Stimulated activated effector memory CD8-positive, alpha-beta T cell treated with anti-CD3 and anti-CD28 coated beads, Interleukin-12 subunit alpha, Interleukin-12 subunit beta, amount 100 ng/mL, for 72 hours (primary cell): ENCODE measurements around the gene FOXK1.
A peak's percentile ranks its signal among the peaks of the same experiment; 100 is the strongest.
"Not testable (repeated sequence)": the region's sequence is repeated elsewhere in the genome, so short reads cannot be mapped to it uniquely, and the experiment has no call there.

Source experiments
- ATAC-seq: fragments of 150-1000 bp; cut with Tn5 transposase; 2 replicates; pipeline ENCODE4 v1.10.0; 2021
- DNase-seq, 2 donors: peaks; one replicate each; pipeline ENCODE4 v3.0.0; 2021 to 2022; ENCODE audit warnings: low spot score in 2 of 2
- H3K27ac Mint-ChIP-seq: one replicate; pipeline ENCODE4 v1.8.0; 2022; ENCODE audit warnings: mild to moderate bottlenecking, mixed read lengths
- H3K36me3 Mint-ChIP-seq: one replicate; pipeline ENCODE4 v1.8.0; 2022; ENCODE audit warnings: mild to moderate bottlenecking, mixed read lengths
- H3K4me1 Mint-ChIP-seq: one replicate; pipeline ENCODE4 v1.8.0; 2022; ENCODE audit warnings: mixed read lengths
- H3K4me3 Mint-ChIP-seq: one replicate; pipeline ENCODE4 v1.8.0; 2022; ENCODE audit warnings: mild to moderate bottlenecking, mixed read lengths
- H3K9me3 Mint-ChIP-seq: one replicate; pipeline ENCODE4 v1.8.0; 2022; ENCODE audit warnings: mixed read lengths

FOXK1 gene

DNA sequence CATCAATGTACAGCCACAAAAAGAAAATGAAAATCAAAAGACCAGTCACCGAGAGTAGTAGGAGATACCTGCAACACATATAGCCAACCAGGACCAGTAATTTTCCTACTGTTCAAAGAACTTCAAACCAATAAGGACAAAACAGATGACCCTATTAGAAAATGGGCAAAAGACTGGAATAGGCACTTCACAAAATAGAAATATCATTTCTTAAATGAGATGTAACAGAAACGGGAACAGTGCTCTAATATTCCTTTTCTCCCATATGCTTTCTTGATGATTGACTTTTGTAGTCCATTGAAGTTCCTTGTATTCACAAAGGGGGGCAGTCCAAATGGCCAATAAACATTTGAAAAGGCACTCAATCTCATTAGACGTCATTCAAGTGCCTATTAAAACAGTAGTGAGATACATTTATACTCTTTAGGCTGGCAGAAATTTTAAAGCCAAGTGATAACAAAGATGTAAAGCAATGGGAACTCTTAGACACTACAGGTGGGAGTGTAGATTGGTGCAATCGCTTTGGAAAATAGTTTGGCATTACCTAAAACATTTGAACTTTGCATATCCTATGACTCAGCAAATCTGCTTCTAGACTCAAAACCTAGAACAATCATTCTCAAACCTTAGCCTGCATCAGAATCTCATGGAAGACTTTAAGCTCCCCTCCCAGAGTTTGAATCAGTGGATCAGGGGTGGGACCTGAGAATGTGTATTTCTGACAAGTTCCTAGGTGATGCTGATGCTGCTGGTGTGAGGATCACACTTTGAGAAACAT lies 24.3 kb upstream of the FOXK1 start:
- ATAC-seq (no peak), DNase-seq (no peak)
- H3K4me3 Mint-ChIP-seq = no peak overlapping the region
- H3K4me1 Mint-ChIP-seq = peaks cover 5% of the 10 kb centered on the region
- H3K36me3 Mint-ChIP-seq = no peaks in the 10 kb centered on the region
- H3K27ac Mint-ChIP-seq = no peak overlapping the region
- peaks cover 5% of the 10 kb centered on the region for H3K9me3 Mint-ChIP-seq

DNA sequence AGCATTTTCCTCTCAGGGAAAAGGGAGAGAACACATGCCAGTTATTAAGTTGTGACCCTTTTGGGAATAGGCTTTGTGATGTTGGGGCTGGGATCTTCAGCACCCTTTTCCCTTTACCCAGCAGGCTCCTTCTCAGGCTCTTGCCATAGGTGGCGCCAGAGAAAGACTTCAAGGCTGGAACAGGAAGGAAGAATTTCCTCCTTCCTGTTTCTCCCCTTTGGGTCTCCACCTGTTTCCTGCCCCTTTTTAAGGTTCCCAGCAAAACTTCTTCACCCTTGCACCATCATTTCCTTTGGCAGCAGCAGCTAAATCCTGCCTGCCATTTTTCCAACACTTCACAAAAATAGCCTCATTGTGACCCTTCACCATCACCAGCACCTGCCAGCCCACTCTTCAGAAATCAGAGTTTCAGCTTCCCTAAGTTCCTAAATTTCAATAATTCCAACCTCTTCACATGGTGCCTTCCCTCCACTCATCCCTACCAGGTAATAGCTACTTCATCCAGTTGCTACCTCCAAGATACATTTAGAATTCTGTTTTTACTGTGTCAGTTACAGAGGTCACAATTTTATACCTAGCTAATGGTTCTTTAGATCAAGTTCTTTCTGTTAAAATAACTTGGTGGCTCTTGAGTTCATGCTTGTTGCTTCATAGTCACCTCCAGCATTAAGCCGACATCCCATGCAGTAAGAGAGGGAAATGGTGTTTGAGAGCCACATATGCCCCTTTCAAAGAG lies 22.4 kb upstream of the FOXK1 start:
- Mint-ChIP-seq H3K27ac (no peak overlapping the region), H3K4me3 (no peak overlapping the region), H3K4me1 (peaks cover 13% of the 10 kb centered on the region), H3K36me3 (peaks cover 6% of the 10 kb centered on the region), H3K9me3 (peaks cover 5% of the 10 kb centered on the region)
- no peak for ATAC-seq
- no peak for DNase-seq

DNA sequence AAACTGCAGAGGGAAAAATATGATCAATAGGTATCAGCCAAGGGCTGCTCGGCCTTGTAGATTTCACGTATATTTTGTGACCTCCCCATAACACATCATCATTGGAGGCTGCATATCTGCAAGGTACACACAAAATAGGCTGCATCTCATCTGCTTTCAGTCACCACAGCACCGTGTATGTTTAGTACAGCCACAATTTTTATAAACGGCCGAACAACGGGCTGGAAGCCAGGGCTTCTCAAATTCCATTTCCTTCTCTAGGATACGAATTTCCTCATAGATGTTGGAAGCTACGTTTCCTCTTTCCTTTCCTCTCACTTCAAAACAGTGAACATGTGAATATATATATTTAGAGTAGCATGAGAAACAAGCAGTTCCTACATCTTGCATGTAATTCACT lies 20.2 kb upstream of the FOXK1 start:
- no peak for ATAC-seq
- peaks cover 5% of the 10 kb centered on the region for H3K9me3 Mint-ChIP-seq
- H3K27ac Mint-ChIP-seq = no peak overlapping the region
- peaks cover 13% of the 10 kb centered on the region for H3K4me1 Mint-ChIP-seq
- H3K36me3 Mint-ChIP-seq = peaks cover 6% of the 10 kb centered on the region
- no peak overlapping the region for H3K4me3 Mint-ChIP-seq
- DNase-seq = no peak

DNA sequence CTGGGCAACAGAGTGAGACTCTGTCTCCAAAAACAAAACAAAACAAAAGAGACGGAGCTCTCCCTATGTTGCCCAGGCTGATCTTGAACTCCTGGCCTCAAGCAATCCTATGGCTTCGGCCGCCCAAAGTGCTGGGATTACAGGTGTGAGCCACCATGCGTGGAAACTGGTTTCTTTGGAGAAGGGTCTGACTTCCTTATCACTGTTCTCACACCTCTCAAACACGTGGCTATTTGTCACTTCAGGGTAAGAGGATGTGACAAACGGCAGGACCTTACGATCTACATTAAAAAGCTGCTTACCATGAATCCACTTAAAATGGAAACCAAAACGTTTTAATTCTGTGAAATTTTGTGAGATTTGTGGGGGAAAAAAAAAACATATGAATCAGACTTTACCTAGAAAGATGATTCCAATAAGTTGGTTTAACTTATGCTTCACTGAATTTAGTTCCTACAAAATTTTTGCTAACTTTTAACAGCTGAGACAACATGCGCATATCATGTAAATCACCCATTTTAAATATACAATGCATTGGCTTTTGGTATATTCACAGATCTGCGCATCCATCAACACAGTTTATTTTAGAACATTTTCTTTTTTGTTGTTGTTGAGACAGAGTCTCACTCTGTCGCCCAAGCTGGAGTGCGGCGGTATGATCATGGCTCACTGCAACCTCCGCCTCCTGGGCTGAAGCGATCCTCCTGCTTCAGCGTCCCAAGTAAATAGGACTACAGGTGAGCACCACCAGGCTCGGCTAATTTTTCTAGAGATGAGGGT lies 18.7 kb upstream of the FOXK1 start:
- Mint-ChIP-seq H3K9me3 (peaks cover 5% of the 10 kb centered on the region), H3K36me3 (peaks cover 6% of the 10 kb centered on the region), H3K27ac (peak overlapping the region; percentile 45), H3K4me1 (peaks cover 13% of the 10 kb centered on the region), H3K4me3 (no peak overlapping the region)
- ATAC-seq (peak; percentile 86), DNase-seq (no peak)

DNA sequence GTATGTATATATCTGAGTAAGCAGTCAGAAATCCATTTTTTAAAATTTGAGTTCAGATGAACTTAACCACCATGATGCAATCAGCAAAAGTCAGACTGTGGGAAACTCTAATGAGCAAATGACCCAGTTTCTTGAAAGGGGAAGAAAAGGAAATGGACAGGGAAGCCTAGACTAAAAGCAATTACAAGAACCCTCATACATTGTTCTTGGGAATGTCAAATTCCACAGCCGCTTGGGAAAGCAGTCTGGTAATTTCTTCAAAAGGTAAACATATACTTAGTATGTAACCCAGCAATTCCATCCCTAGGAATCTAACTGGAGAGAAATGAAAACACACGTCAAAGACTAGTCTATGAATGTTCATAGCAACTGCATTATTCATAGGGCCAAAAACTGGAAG lies 16.4 kb upstream of the FOXK1 start:
- Mint-ChIP-seq H3K4me1 (peaks cover 7% of the 10 kb centered on the region), H3K9me3 (no peaks in the 10 kb centered on the region), H3K27ac (no peak overlapping the region), H3K36me3 (peaks cover 6% of the 10 kb centered on the region), H3K4me3 (no peak overlapping the region)
- ATAC-seq (no peak), DNase-seq (no peak)

DNA sequence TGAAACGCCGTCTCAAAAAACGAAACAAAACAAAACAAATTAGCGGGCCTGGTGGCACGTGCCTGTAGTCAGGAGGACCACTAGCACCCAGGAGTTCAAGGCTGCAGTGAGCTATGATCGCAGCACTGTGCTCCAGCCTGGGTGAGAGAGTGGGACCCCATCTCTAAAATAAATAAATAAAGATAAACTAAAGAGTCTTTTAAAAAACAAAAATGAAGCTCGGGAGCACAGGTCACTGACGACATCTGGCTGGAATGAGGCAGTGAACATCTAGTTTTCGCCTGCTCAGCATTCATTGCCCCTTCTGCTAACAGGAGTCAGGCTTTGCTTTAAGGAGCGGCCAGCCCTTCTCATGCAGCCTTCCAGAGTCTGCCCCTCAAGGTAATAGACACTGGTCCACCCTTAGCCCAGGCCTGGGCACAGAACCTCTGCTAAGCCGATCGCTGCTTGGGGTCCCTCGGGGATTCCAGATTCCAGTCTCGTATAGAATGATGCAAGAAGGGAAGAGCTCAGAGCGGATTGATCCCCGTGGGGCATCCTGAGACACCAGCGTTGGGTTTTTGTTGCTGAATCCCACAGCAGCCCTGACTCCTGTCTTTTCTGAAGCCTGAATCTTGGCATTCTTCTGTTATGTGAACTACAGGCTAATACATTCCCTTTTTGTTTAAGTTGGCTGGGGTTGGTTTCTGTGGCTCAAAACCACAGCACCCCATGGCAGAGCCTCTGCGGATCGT lies 14.2 kb upstream of the FOXK1 start:
- Mint-ChIP-seq H3K27ac (no peak overlapping the region), H3K4me3 (no peak overlapping the region), H3K4me1 (peaks cover 7% of the 10 kb centered on the region), H3K9me3 (no peaks in the 10 kb centered on the region), H3K36me3 (peaks cover 6% of the 10 kb centered on the region)
- no peak for ATAC-seq
- no peak for DNase-seq

DNA sequence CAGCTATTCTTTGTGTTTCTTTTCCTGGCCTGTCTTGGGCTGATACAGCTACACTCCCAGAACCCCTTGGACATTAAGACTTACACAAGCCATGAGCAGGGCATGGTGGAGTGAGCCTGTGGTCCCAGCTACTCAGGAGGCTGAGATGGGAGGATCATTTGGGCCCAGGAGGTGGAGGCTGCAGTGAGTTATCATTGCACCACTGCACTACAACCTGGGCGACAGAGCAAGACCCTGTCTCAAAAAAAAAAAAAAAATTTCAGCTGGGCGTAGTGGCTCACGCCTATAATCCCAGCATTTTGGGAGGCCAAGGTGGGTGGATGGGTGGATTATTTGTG lies 13.6 kb upstream of the FOXK1 start:
- no peaks in the 10 kb centered on the region for H3K9me3 Mint-ChIP-seq
- H3K36me3 Mint-ChIP-seq = peaks cover 6% of the 10 kb centered on the region
- no peak for ATAC-seq

DNA sequence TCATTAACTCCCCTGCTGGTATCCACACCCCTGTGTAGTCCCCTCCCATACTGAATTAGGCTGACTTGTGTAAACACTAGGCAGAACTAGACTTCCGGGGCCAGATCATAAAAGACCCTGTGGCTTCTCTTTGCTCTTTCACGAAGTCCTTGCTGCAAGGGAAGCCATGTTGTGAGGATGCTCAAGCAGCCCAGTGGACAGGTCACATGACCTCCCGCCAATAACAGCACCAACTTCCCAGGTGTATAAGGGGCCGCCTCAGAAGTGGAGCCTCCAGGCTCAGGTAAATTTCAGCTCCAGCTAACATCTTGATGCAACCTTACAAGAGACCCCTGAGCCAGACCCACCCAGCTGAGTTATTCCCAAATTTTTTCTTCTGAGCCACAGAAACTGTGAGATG lies 11.3 kb upstream of the FOXK1 start:
- no peak overlapping the region for H3K27ac Mint-ChIP-seq
- no peaks in the 10 kb centered on the region for H3K4me1 Mint-ChIP-seq
- no peak overlapping the region for H3K4me3 Mint-ChIP-seq
- no peaks in the 10 kb centered on the region for H3K36me3 Mint-ChIP-seq
- no peak for DNase-seq
- ATAC-seq = no peak
- no peaks in the 10 kb centered on the region for H3K9me3 Mint-ChIP-seq

More for the DNA sequence above, 13.6 kb upstream of the FOXK1 start:
- Mint-ChIP-seq H3K27ac (no peak overlapping the region), H3K4me3 (no peak overlapping the region), H3K4me1 (peaks cover 7% of the 10 kb centered on the region)
- DNase-seq = no peak

DNA sequence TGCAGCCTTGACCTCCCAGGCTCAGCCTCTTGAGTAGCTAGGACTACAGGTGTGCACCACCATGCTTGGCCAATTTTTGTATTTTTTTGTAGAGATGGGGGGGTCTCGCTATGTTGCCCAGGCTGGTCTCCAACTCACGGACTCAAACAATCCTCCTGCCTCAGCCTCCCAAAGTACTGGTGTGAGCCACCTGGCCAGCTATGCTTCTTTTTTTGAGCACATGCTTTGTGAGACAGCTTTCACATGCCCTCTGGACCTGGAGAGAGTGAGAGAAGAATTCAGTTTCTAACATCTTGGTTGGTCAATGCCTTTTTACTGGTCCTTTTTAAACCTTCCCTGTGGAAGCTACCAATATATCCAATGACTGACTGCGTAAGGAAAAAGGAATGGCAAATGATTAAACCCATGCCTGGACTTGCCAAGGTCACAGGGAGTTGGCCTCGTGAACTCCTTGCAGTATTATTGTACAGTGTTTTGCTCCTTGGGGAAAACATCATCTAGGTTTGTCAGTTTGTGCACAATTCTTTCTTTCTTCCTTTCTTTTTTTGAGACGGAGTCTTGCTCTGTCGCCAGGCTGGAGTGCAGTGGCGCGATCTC lies 6.2 kb upstream of the FOXK1 start:
- no peak overlapping the region for H3K27ac Mint-ChIP-seq
- no peak overlapping the region for H3K4me3 Mint-ChIP-seq
- H3K36me3 Mint-ChIP-seq = peaks cover 7% of the 10 kb centered on the region

DNA sequence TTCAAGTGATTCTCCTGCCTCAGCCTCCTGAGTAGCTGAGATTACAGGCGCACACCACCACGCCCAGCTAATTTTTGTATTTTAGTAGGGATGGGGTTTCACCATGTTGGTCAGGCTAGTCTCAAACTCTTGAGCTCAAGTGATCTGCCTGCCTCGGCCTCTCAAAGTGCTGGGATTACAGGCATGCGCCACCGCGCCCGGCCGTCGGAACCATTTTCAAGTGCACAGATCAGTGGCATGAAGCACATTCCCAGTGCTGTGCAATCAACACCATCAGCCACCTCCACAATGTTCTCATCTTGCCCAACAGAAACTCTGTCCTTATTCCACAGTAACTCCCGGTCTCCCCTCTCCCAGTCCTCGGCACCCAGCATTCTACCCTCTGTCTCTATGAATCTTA lies 4.6 kb upstream of the FOXK1 start:
- DNase-seq, ATAC-seq, H3K4me1 Mint-ChIP-seq, H3K27ac Mint-ChIP-seq, H3K9me3 Mint-ChIP-seq, H3K4me3 Mint-ChIP-seq: not testable (repeated sequence)
- H3K36me3 Mint-ChIP-seq = peaks cover 13% of the 10 kb centered on the region

More for the DNA sequence above, 6.2 kb upstream of the FOXK1 start:
- Mint-ChIP-seq H3K9me3 (no peaks in the 10 kb centered on the region), H3K4me1 (no peaks in the 10 kb centered on the region)
- DNase-seq (no peak), ATAC-seq (no peak)

DNA sequence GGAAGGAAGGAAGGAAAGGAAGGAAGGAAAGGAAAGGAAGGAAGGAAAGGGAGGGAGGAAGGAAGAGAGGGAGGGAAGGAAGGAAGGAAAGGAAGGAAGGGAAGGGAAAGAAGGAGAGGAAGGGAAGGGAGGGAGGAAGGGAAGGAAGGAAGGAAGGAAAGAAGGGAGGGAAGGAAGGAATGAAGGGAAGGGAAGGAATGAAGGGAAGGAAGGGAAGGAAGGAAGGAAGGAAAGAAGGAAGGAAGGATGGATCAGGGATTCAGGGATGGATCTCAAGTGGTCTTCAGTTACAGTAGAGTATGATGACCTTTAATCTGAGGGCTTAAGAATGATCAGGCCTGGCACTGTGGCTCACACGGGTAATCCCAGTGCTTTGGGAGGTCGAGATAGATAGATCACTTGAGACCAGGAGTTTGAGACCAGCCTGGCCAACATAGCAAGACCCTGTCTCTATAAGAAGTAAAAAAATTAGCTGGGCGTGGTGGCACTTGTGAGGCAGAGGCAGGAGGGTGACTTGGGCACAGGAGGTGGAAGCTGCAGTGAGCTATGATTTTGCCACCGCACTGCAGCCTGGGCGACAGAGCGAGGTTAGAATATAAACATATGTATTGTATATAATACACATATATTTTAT lies 760 bp upstream of the FOXK1 start:
- peaks cover 41% of the 10 kb centered on the region for H3K36me3 Mint-ChIP-seq
- ATAC-seq (no peak), DNase-seq (no peak)

DNA sequence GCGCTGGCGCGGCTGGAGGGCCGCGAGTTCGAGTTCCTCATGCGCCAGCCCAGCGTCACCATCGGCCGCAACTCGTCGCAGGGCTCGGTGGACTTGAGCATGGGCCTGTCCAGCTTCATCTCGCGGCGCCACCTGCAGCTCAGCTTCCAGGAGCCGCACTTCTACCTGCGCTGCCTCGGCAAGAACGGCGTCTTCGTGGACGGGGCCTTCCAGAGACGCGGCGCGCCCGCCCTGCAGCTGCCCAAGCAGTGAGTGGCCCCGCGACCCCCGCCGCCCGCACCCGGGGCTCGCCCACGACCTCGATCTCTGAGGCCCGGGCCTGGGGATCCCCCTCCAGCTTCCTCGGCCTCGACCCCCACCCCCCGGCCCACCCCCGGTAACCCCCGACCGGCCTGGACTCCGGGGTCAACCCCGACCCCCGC lies 537 bp downstream of the FOXK1 start:
- H3K4me3 Mint-ChIP-seq = peak overlapping the region; percentile 85
- H3K9me3 Mint-ChIP-seq = no peaks in the 10 kb centered on the region
- H3K4me1 Mint-ChIP-seq = peaks cover 26% of the 10 kb centered on the region
- ATAC-seq (peak; percentile 57), DNase-seq (peak; percentile 14 to 64)
- peak overlapping the region; percentile 93 for H3K27ac Mint-ChIP-seq
- peaks cover 48% of the 10 kb centered on the region for H3K36me3 Mint-ChIP-seq

More for the DNA sequence above, 760 bp upstream of the FOXK1 start:
- Mint-ChIP-seq H3K27ac (peak overlapping the region; percentile 83), H3K4me1 (peaks cover 26% of the 10 kb centered on the region), H3K9me3 (no peaks in the 10 kb centered on the region), H3K4me3 (peak overlapping the region; percentile 71)

DNA sequence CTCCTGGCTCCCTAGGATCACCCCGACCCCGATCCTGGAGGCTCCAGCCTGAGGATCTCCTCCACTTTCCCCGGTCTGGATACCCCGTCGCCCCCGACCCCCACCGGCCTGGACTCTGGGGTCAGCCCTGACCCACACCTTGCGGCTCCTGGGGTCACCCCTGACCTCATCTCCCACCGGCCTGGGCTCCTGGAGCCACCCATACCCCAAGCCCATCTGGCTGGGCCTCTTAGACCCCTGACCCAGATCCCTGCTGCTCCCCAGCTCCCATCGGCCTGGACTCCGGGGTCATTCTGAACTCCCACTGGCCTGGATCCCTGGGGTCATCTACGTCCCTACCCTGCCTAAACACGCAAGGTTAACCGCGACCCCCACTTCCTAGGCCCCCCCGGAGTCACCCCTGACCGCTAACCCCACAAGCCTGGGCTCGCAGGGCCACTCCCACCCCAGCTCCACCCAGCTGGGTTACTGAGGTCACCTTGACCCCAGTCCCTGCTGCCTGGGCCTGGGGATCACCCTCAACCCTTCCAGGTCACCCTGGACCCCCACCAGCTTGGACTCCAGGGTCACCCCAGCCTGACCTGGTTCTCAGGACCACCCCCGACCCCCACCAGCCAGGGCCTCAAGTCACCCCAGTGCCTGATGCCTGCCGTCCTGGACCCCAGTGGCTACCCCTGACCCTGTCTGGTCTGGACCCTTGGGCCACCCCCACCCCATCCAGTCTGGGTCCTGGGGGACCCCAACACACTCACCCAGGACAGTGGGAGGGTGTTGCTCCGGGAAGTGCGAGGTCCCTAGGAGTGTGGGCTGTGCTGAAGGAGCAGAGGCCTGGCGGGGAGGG lies 1.2 kb downstream of the FOXK1 start:
- Mint-ChIP-seq H3K9me3 (no peaks in the 10 kb centered on the region), H3K27ac (peak overlapping the region; percentile 93), H3K36me3 (peaks cover 54% of the 10 kb centered on the region), H3K4me1 (peaks cover 26% of the 10 kb centered on the region), H3K4me3 (peak overlapping the region; percentile 85)
- DNase-seq (peak; percentile 10 to 61), ATAC-seq (no peak)
